Pancreas (tissue), 10 donors: Measurements from ENCODE around the gene RIN3. TPM values are rescaled to one million over a fixed set of nuclear protein-coding genes. Genes with fewer than 3 reads are reported as not detected.

Experiments
- ATAC-seq, 4 donors: fragments of 200-7000 bp; cut with Tn5 transposase; one replicate each; pipeline versions ENCODE4 v1.8.0 to v1.9.1; 2020; ENCODE audit warnings: mild to moderate bottlenecking in 4 of 4, moderate library complexity in 4 of 4
- DNase-seq, 6 donors: peaks; one replicate each; pipeline ENCODE4 v3.0.0-alpha.2; 2020
- FAIRE-seq: peaks from 2 replicates; lab custom pipeline; 2012; peaks lifted over from hg19 to GRCh38; lab: Jason Lieb, UNC
- H3K27ac ChIP-seq, 4 donors: fragments of 200-600 bp; sonication (generic); 1 replicate in 3 of 4; 2 replicates in 1 of 4; pipeline versions ENCODE4 v1.5.0 to v1.8.0; 2020
- H3K27me3 ChIP-seq, 4 donors: fragments of 200-600 bp; one replicate each; pipeline ENCODE4 v1.8.0; 2021
- H3K36me3 ChIP-seq, 3 donors: fragments of 200-600 bp; sonication (generic) in 1 of 3; one replicate each; pipeline versions ENCODE4 v1.5.0 to v1.8.0; 2020 to 2021
- H3K4me1 ChIP-seq, 3 donors: fragments of 200-600 bp; one replicate each; pipeline ENCODE4 v1.8.0; 2021
- H3K4me3 ChIP-seq, 4 donors: fragments of 200-600 bp; sonication (generic) in 2 of 4; one replicate each; pipeline versions ENCODE4 v1.5.0 to v1.8.0; 2020 to 2021
- H3K9me3 ChIP-seq, 4 donors: fragments of 200-600 bp; one replicate each; pipeline ENCODE4 v1.8.0; 2021
- WGBS, 2 donors: extraction: QIAGEN DNeasy Blood & Tissue Kit; methylation state at CpG; one replicate each; pipeline ENCODE4 v1.1.7; 2013; 5-methylcytosine and 5-hydroxymethylcytosine counted together
- intact Hi-C, 3 donors: fragments of 100-400 bp; cut with DNase I; formaldehyde crosslinking; loops; one replicate each; pipeline versions ENCODE4 v1.11.1 to v1.14.2; 2022
- polyA plus RNA-seq, 2 donors: library from polyadenylated mRNA; stranded (reverse); fragments of 200-250 nt; gene quantifications; one replicate each; pipeline ENCODE4 v1.2.3, GENCODE V29; 2013
- total RNA-seq, 6 donors: library from RNA; stranded (reverse); fragmentation: NEBNext Ultra II Directional in 4 of 6; extraction: Animal tissue kit (Norgen Biotek cat#: 25700) in 4 of 6; gene quantifications; one replicate each; pipeline versions ENCODE4 v1.2.1 to v1.2.4, GENCODE V29; 2021 to 2023
- TF ChIP-seq, protein P1 (sequence below), 4 donors: fragments of 200-600 bp; sonication (generic) in 3 of 4; IDR thresholded peaks; one replicate each; pipeline versions ENCODE4 v1.5.0 to v1.8.0; 2021; ENCODE audit warnings: antibody characterized with exemption in 4 of 4
- donor health status: healthy with polysubstance abuse.
- donor health status: DM: no; HTN: no; CAD: no; lungs with moderate emphysema.
- donor health status: DM: no; HTN: no; CAD: no.
- donor health status: control.
- donor health status: control.
- donor health status: Bipolar disorder and iron deficiency.
- donor health status: DM: yes; HTN: yes; CAD: no.
- donor health status: DM: no; HTN: no; CAD: no.
- donor health status: DM: no; HTN: no; CAD: no.
- donor health status: DM: yes; HTN: yes; CAD: no.

RIN3 gene
- total and polyA plus RNA-seq, 8 donors = 1.1 to 9.0 (median 2.3) TPM

DNA sequence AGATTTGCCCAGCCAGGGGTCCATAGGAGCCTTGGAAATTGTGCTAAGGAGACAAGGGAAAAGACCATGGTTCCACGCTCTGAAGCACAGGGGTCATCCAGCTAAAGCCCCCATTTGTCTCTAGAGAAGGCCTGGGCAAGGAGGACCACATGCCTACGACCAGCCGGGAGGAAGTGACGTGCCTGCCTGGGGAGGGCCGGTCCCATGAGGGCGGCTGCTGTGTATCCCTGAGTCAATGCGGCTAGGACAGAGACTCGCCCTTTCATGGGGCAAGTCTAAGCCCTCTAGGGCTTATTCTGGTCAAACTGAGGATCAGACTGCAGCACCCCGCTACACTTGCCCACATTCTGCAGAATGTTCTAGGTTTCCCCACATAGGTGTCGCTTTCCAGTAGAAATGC, 20.6 kb upstream of the RIN3 start:
- Histone ChIP-seq H3K4me1 (no peaks in the 10 kb centered on the region), H3K4me3 (no peak overlapping the region), H3K27me3 (no peaks in the 10 kb centered on the region), H3K27ac (no peak overlapping the region), H3K36me3 (no peaks in the 10 kb centered on the region), H3K9me3 (no peaks in the 10 kb centered on the region)
- intact Hi-C loops = no loop called here
- no peak for ATAC-seq
- TF ChIP-seq, protein P1, sequence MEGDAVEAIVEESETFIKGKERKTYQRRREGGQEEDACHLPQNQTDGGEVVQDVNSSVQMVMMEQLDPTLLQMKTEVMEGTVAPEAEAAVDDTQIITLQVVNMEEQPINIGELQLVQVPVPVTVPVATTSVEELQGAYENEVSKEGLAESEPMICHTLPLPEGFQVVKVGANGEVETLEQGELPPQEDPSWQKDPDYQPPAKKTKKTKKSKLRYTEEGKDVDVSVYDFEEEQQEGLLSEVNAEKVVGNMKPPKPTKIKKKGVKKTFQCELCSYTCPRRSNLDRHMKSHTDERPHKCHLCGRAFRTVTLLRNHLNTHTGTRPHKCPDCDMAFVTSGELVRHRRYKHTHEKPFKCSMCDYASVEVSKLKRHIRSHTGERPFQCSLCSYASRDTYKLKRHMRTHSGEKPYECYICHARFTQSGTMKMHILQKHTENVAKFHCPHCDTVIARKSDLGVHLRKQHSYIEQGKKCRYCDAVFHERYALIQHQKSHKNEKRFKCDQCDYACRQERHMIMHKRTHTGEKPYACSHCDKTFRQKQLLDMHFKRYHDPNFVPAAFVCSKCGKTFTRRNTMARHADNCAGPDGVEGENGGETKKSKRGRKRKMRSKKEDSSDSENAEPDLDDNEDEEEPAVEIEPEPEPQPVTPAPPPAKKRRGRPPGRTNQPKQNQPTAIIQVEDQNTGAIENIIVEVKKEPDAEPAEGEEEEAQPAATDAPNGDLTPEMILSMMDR (IDR thresholded peaks at IDR 0.05) = no peak
- 77 to 89% methylated on average over 10 of the region's 10 CpGs for WGBS, 2 donors
- DNase-seq = no peak
- no peak for FAIRE-seq

DNA sequence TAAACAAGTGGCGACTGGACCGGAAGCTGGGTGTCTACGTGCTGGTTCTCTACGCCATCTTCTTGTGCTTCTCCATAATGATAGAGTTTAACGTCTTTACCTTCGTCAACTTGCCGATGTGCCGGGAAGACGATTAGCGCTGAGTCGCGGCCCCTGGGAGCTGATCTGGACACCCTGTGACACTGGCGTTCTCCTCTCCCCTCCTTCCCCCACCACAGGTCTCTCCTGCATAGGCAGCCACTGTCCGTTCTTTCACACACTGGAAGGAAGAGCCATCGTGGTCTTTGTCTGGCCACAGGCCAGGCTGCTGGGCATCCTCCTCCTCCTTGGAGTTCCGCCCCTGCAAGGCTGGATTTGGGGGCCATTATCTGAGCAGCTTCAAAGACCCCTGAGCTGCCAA, 20.1 kb upstream of the RIN3 start:
- no peak overlapping the region for H3K27ac ChIP-seq
- no peak for FAIRE-seq

DNA sequence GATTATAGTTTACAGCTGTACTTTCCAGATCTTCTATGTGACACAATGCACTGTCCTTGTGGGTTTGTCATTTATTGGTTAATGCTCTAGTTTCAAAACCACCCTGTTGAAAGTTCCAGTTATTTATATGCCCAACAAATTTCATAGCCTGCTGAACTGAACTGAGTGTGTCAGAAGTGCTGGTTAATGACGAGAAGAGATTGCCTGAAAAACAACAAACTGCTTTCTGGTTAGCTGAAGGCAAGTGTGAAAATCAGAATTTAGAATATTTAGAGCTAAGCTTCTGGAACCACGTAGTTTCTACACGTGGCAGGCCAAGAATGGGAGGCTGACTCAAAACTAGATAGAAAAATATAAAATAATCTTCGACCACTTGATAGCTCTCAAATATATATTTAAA, 19.1 kb upstream of the RIN3 start:
- Histone ChIP-seq H3K27ac (no peak overlapping the region), H3K36me3 (no peaks in the 10 kb centered on the region), H3K27me3 (no peaks in the 10 kb centered on the region), H3K9me3 (no peaks in the 10 kb centered on the region), H3K4me3 (no peak overlapping the region), H3K4me1 (no peaks in the 10 kb centered on the region)
- ATAC-seq = no peak
- TF ChIP-seq, protein P1 (IDR thresholded peaks at IDR 0.05) = no peak
- intact Hi-C loops = no loop called here
- FAIRE-seq = no peak
- DNase-seq = no peak
- 54 to 72% methylated on average over 4 of the region's 4 CpGs for WGBS, 2 donors

More for the DNA sequence above, 20.1 kb upstream of the RIN3 start:
- TF ChIP-seq, protein P1 (IDR thresholded peaks at IDR 0.05) = no peak
- intact Hi-C loops = no loop called here
- H3K4me3 ChIP-seq = no peak overlapping the region
- ATAC-seq = no peak
- H3K9me3 ChIP-seq = no peaks in the 10 kb centered on the region
- DNase-seq = peak in 1 of 6 donors; percentile 7
- WGBS, 2 donors = 76 to 86% methylated on average over 16 of the region's 16 CpGs
- H3K4me1 ChIP-seq = no peaks in the 10 kb centered on the region
- H3K36me3 ChIP-seq = no peaks in the 10 kb centered on the region
- H3K27me3 ChIP-seq = no peaks in the 10 kb centered on the region

DNA sequence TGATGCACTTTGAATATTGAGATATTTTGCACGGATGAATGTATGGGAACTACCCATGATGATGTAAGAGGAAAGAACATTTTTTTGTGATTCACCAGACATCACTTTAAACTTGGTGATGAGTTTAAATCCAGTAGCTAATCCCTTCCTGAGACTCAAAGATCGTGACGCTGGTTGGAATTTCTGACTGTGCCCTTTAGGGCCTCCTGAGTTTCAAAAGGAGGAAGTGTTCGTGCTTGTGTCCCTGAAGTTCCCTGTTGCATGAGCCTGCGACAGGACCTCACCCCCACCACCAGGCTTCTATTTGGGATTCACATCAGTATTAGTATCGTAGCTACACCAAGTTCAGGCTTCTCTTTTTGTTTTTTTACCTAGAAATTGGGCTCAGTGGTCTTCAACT, 18.6 kb upstream of the RIN3 start:
- WGBS, 2 donors = 57 to 65% methylated on average over 6 of the region's 6 CpGs
- FAIRE-seq (no peak), ATAC-seq (peak in 2 of 4 donors; percentile 50 to 54), DNase-seq (no peak)
- H3K27me3 ChIP-seq = no peaks in the 10 kb centered on the region
- no peaks in the 10 kb centered on the region for H3K36me3 ChIP-seq
- H3K9me3 ChIP-seq = no peaks in the 10 kb centered on the region
- H3K4me1 ChIP-seq = no peaks in the 10 kb centered on the region
- TF ChIP-seq, protein P1 (IDR thresholded peaks at IDR 0.05) = no peak
- no peak overlapping the region for H3K4me3 ChIP-seq
- no peak overlapping the region for H3K27ac ChIP-seq
- intact Hi-C loops = no loop called here

DNA sequence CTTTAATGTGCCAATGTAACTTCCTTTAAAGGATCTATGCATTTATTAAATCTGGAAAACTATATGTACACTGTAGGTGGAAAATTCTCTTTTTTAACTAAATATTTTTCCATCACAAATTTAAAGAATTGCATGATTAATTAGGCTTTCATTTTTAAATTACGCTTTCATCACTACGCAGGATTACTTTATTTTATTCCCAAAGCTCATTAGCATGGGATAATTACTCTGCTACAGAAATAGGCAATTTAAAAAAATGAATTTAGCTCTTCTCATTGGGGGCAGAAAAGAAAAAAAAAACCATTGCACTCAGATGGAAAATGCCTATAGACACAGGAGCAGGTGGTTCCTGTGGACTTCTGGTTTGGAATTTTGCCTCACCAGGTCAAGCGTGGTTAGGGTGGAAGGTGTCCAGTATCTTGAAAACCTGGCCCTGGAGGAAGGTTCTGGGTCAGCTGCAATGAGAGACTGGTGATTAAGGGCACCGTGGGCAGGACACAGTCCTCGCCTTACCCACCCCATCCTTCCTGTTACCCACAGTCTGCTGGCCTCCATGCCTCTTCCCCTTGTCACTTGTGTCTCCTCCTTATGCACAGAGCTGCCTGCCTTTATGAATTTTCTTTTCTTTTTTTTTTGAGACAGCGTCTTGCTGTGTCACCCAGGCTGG, 17.3 kb upstream of the RIN3 start:
- H3K4me3 ChIP-seq = no peak overlapping the region
- H3K27me3 ChIP-seq = no peaks in the 10 kb centered on the region
- intact Hi-C loops = no loop called here
- DNase-seq = no peak
- no peaks in the 10 kb centered on the region for H3K36me3 ChIP-seq
- 70 to 74% methylated on average over 6 of the region's 6 CpGs for WGBS, 2 donors
- no peak overlapping the region for H3K27ac ChIP-seq
- no peaks in the 10 kb centered on the region for H3K9me3 ChIP-seq
- H3K4me1 ChIP-seq = no peaks in the 10 kb centered on the region
- TF ChIP-seq, protein P1 (IDR thresholded peaks at IDR 0.05) = no peak
- no peak for FAIRE-seq
- no peak for ATAC-seq
